ENCODE measurements around the gene MECP2. TPM values are rescaled to one million over a fixed set of nuclear protein-coding genes. Genes with fewer than 3 reads are reported as not detected.
A peak's percentile ranks its signal among the peaks of the same experiment; 100 is the strongest.

The MECP2 gene
- total and polyA plus RNA-seq, 7 donors, result 27.6 to 54.4 (median 35.5) TPM

- H3K27ac ChIP-seq, result peak overlapping the region; percentile 2
- DNase-seq, result no peak
- intact Hi-C loops (cut with DNase I), result loop anchor here in 1 of 2 donors (5.0 kb wide), 1 partner anchor 40 kb away; the partner anchor contains the start of gene MECP2
Measured at GRCh38 chrX:154056770-154057241, 40.7 kb downstream of the MECP2 start.

GRCh38 chrX:154051201-154051810 lies 46.2 kb downstream of the MECP2 start:
- H3K4me1 ChIP-seq, result peaks cover 43% of the 10 kb centered on the region
- H3K9me3 ChIP-seq, result no peaks in the 10 kb centered on the region
- 32 to 35% (median 35%) methylated on average over 8 of the region's 8 CpGs for WGBS, 3 donors
- peak; percentile 43 to 65 (median 56) for ATAC-seq
- H3K27me3 ChIP-seq (ENCODE audit: insufficient read depth in 3 of 3, low read length in 2 of 3), result peaks cover 0 to 28% (median 0%) of the 10 kb centered on the region in 3 donors
- DNase-seq, result peak; percentile 58 to 73
- TF ChIP-seq CTCF (IDR thresholded peaks at IDR 0.05), result peak; percentile 75
- no peak overlapping the region for H3K4me3 ChIP-seq
- no peak overlapping the region for H3K27ac ChIP-seq
- intact Hi-C loops (cut with DNase I), result loop anchor here (2.0 to 5.0 kb wide), 2 partner anchors 39 kb away; no protein-coding TSS in a partner anchor
- no peaks in the 10 kb centered on the region for H3K36me3 ChIP-seq (ENCODE audit: insufficient read depth in 1 of 2, low read depth in 1 of 2)

More at GRCh38 chrX:154056770-154057241, 40.7 kb downstream of the MECP2 start:
- H3K4me3 ChIP-seq, result no peak overlapping the region
- H3K27me3 ChIP-seq (ENCODE audit: insufficient read depth in 3 of 3, low read length in 2 of 3), result peaks cover 0 to 16% (median 0%) of the 10 kb centered on the region in 3 donors
- WGBS, 3 donors, result 53 to 74% (median 56%) methylated on average over 8 of the region's 8 CpGs
- peak; percentile 31 to 61 (median 54) for ATAC-seq
- peaks cover 23% of the 10 kb centered on the region for H3K4me1 ChIP-seq
- H3K36me3 ChIP-seq (ENCODE audit: insufficient read depth in 1 of 2, low read depth in 1 of 2), result no peaks in the 10 kb centered on the region
- TF ChIP-seq CTCF (IDR thresholded peaks at IDR 0.05), result no peak
- H3K9me3 ChIP-seq, result no peaks in the 10 kb centered on the region

GRCh38 chrX:154050113-154050495 lies 47.4 kb downstream of the MECP2 start:
- ATAC-seq (peak in 3 of 4 donors; percentile 20 to 37 (median 26)), DNase-seq (no peak)
- intact Hi-C loops (cut with DNase I), result loop anchor here (2.0 to 5.0 kb wide), 2 partner anchors 37 to 38 kb away; no protein-coding TSS in a partner anchor
- no peak for TF ChIP-seq CTCF (IDR thresholded peaks at IDR 0.05)
- H3K4me1 ChIP-seq, result peaks cover 50% of the 10 kb centered on the region
- H3K9me3 ChIP-seq, result no peaks in the 10 kb centered on the region
- no peak overlapping the region for H3K4me3 ChIP-seq
- H3K27me3 ChIP-seq (ENCODE audit: insufficient read depth in 3 of 3, low read length in 2 of 3), result peaks cover 0 to 32% (median 0%) of the 10 kb centered on the region in 3 donors
- 38 to 82% (median 55%) methylated on average over 5 to 7 of the region's 7 CpGs for WGBS, 3 donors
- H3K36me3 ChIP-seq (ENCODE audit: insufficient read depth in 1 of 2, low read depth in 1 of 2), result no peaks in the 10 kb centered on the region
- peak overlapping the region; percentile 72 for H3K27ac ChIP-seq

- Histone ChIP-seq H3K27me3 (ENCODE audit: insufficient read depth in 3 of 3, low read length in 2 of 3) (peaks cover 0 to 36% (median 0%) of the 10 kb centered on the region in 3 donors), H3K27ac (peak overlapping the region; percentile 72), H3K9me3 (no peaks in the 10 kb centered on the region), H3K36me3 (ENCODE audit: insufficient read depth in 1 of 2, low read depth in 1 of 2) (no peaks in the 10 kb centered on the region), H3K4me1 (peaks cover 55% of the 10 kb centered on the region), H3K4me3 (no peak overlapping the region)
- ATAC-seq (peak; percentile 67 to 79 (median 70)), DNase-seq (peak in 1 of 2 donors; percentile 68)
- no peak for TF ChIP-seq CTCF (IDR thresholded peaks at IDR 0.05)
- 22 to 42% (median 38%) methylated on average over 10 to 13 of the region's 13 CpGs for WGBS, 3 donors
- intact Hi-C loops (cut with DNase I), result loop anchor here (2.0 to 5.0 kb wide), 2 partner anchors 37 kb away; no protein-coding TSS in a partner anchor
Measured at GRCh38 chrX:154049209-154050112, 48.1 kb downstream of the MECP2 start.

All from psoas muscle (tissue), 8 donors.